Vagina (tissue), 2 donors: ENCODE data around the gene CCDC81. TPM values are rescaled to one million over a fixed set of nuclear protein-coding genes. Genes with fewer than 3 reads are reported as not detected.

Experiments
- DNase-seq, 2 donors: peaks; one replicate each; pipeline ENCODE4 v3.0.0-alpha.2; 2017; ENCODE audit errors: extremely low spot score in 2 of 2
- H3K27ac ChIP-seq: fragments of 200-600 bp; sonication (generic); one replicate; pipeline ENCODE4 v1.5.1; 2019
- H3K27me3 ChIP-seq: fragments of 200-600 bp; sonication (generic); one replicate; pipeline ENCODE4 v1.5.1; 2019
- H3K36me3 ChIP-seq, 2 donors: fragments of 200-600 bp; sonication (generic); one replicate each; pipeline ENCODE4 v1.5.1; 2017 to 2019
- H3K4me1 ChIP-seq: fragments of 200-600 bp; sonication (generic); one replicate; pipeline ENCODE4 v1.5.1; 2019
- H3K4me3 ChIP-seq, 2 donors: fragments of 200-600 bp; sonication (generic); 1 replicate in 1 of 2; 2 replicates in 1 of 2; pipeline ENCODE4 v1.5.1; 2016 to 2019
- H3K9me3 ChIP-seq: fragments of 200-600 bp; sonication (generic); one replicate; pipeline ENCODE4 v1.5.1; 2019
- CTCF ChIP-seq, 3 experiments: fragments of 450-650 bp in 2 of 3; fragments of 200-600 bp in 1 of 3; sonication (generic) in 1 of 3; IDR thresholded peaks; one replicate each; pipeline ENCODE4 v1.5.1; 2017 to 2019; ENCODE audit warnings: antibody characterized with exemption in 3 of 3, mild to moderate bottlenecking in 2 of 3, moderate library complexity in 2 of 3
- POLR2A ChIP-seq, 2 donors: fragments of 450-650 bp; IDR thresholded peaks; one replicate each; pipeline ENCODE4 v1.6.1; 2017; ENCODE audit warnings: antibody characterized with exemption in 2 of 2, mild to moderate bottlenecking in 2 of 2, moderate library complexity in 2 of 2
- POLR2AphosphoS5 ChIP-seq, 2 donors: sonication (generic); formaldehyde crosslinking; IDR thresholded peaks; one replicate each; pipeline ENCODE4 v1.9.0; 2017; ENCODE audit warnings: antibody characterized with exemption in 2 of 2, mild to moderate bottlenecking in 2 of 2, low read depth in 1 of 2; ENCODE audit not compliant: insufficient read depth in 1 of 2
- intact Hi-C: fragments of 100-400 bp; cut with DNase I; formaldehyde crosslinking; loops from one replicate; pipeline ENCODE4 v1.15.1; 2023
- total RNA-seq: library from RNA; depleted of rRNA; stranded (reverse); fragments of >200 nt; gene quantifications from one replicate; pipeline ENCODE4 v1.2.3, GENCODE V29; 2016

The CCDC81 gene
- total RNA-seq: not detected

GRCh38 chr11:86374586-86374985 lies at the start of gene CCDC81:
TSS of gene CCDC81 (plus strand) at chr11:86374887. CDS start at chr11:86375164, 277 bp downstream.
- no peak within 1 kb of the TSS for H3K27ac ChIP-seq
- DNase-seq: no peak
- peak within 1 kb of the TSS; percentile 1 to 30 for H3K4me3 ChIP-seq
- TF ChIP-seq POLR2AphosphoS5 (IDR thresholded peaks at IDR 0.05; ENCODE audit: insufficient read depth in 1 of 2, low read depth in 1 of 2): no peak
- TF ChIP-seq POLR2A (IDR thresholded peaks at IDR 0.05): no peak
- no peak for TF ChIP-seq CTCF (IDR thresholded peaks at IDR 0.05)
- no peaks in the 10 kb centered on the region for H3K9me3 ChIP-seq
- no peaks in the 10 kb centered on the region for H3K36me3 ChIP-seq
- intact Hi-C loops: no loop called here
- no peaks in the 10 kb centered on the region for H3K4me1 ChIP-seq
- H3K27me3 ChIP-seq: no peaks in the 10 kb centered on the region

- no peaks in the 10 kb centered on the region for H3K9me3 ChIP-seq
- no peak overlapping the region for H3K27ac ChIP-seq
- H3K4me1 ChIP-seq: no peaks in the 10 kb centered on the region
- no peak for DNase-seq
- intact Hi-C loops: no loop called here
- peaks cover 0 to 24% of the 10 kb centered on the region in 2 donors for H3K36me3 ChIP-seq
- H3K27me3 ChIP-seq: no peaks in the 10 kb centered on the region
- TF ChIP-seq POLR2A (IDR thresholded peaks at IDR 0.05): no peak
- no peak for TF ChIP-seq POLR2AphosphoS5 (IDR thresholded peaks at IDR 0.05; ENCODE audit: insufficient read depth in 1 of 2, low read depth in 1 of 2)
- no peak for TF ChIP-seq CTCF (IDR thresholded peaks at IDR 0.05)
- no peak overlapping the region for H3K4me3 ChIP-seq
These were observed 39.4 kb upstream of the CCDC81 start for GRCh38 chr11:86335131-86335767.

GRCh38 chr11:86337227-86337626 lies 37.5 kb upstream of the CCDC81 start:
- peaks cover 0 to 24% of the 10 kb centered on the region in 2 donors for H3K36me3 ChIP-seq
- no peaks in the 10 kb centered on the region for H3K4me1 ChIP-seq
- H3K9me3 ChIP-seq: no peaks in the 10 kb centered on the region
- no peaks in the 10 kb centered on the region for H3K27me3 ChIP-seq
- DNase-seq: no peak
- intact Hi-C loops: no loop called here
- TF ChIP-seq CTCF (IDR thresholded peaks at IDR 0.05) (no peak), POLR2A (IDR thresholded peaks at IDR 0.05) (no peak), POLR2AphosphoS5 (IDR thresholded peaks at IDR 0.05; ENCODE audit: insufficient read depth in 1 of 2, low read depth in 1 of 2) (no peak)
- no peak overlapping the region for H3K4me3 ChIP-seq
- H3K27ac ChIP-seq: no peak overlapping the region

GRCh38 chr11:86341382-86341781 lies 33.3 kb upstream of the CCDC81 start:
- TF ChIP-seq CTCF (IDR thresholded peaks at IDR 0.05): no peak
- TF ChIP-seq POLR2AphosphoS5 (IDR thresholded peaks at IDR 0.05; ENCODE audit: insufficient read depth in 1 of 2, low read depth in 1 of 2): no peak
- no peak for TF ChIP-seq POLR2A (IDR thresholded peaks at IDR 0.05)
- intact Hi-C loops: no loop called here
- Histone ChIP-seq H3K36me3 (peaks cover 0 to 24% of the 10 kb centered on the region in 2 donors), H3K4me3 (no peak overlapping the region), H3K9me3 (no peaks in the 10 kb centered on the region), H3K27ac (no peak overlapping the region), H3K4me1 (no peaks in the 10 kb centered on the region), H3K27me3 (no peaks in the 10 kb centered on the region)
- no peak for DNase-seq

GRCh38 chr11:86346513-86346912 lies 28.2 kb upstream of the CCDC81 start:
- H3K36me3 ChIP-seq: no peaks in the 10 kb centered on the region
- H3K27me3 ChIP-seq: no peaks in the 10 kb centered on the region
- DNase-seq: no peak
- H3K4me3 ChIP-seq: no peak overlapping the region
- intact Hi-C loops: no loop called here
- no peak overlapping the region for H3K27ac ChIP-seq
- no peaks in the 10 kb centered on the region for H3K4me1 ChIP-seq
- no peaks in the 10 kb centered on the region for H3K9me3 ChIP-seq
- no peak for TF ChIP-seq POLR2A (IDR thresholded peaks at IDR 0.05)
- TF ChIP-seq POLR2AphosphoS5 (IDR thresholded peaks at IDR 0.05; ENCODE audit: insufficient read depth in 1 of 2, low read depth in 1 of 2): no peak
- no peak for TF ChIP-seq CTCF (IDR thresholded peaks at IDR 0.05)
